K562 (cell line): ENCODE results near the gene RIPK4. TPM values are rescaled to one million over a fixed set of nuclear protein-coding genes. Genes with fewer than 3 reads are reported as not detected.

Source experiments
- ATAC-seq: fragments of 200-7000 bp; cut with Tn5 transposase; 3 replicates; pipeline ENCODE4 v1.9.1; 2020; ENCODE audit warnings: moderate library complexity
- BruUV-seq: library from RNA; stranded (reverse); fragments of 400-500 nt; replicated peaks from 2 replicates; lab custom pipeline; 2021; lab: Mats Ljungman, UMichigan
- CTCF ChIA-PET: fragments of 300-600 bp; formaldehyde crosslinking; extraction: SDS; loops from one replicate; lab custom pipeline; 2021; ENCODE audit warnings: low intra/inter-chr PET ratio; lab: Yijun Ruan, JAX
- POLR2A ChIA-PET: fragments of 300-600, 350-650 bp; sonication (Branson Sonifier 250); formaldehyde crosslinking; extraction: SDS; loops from one replicate; lab custom pipeline; 2021; ENCODE audit warnings: antibody characterized with exemption, inconsistent platforms; lab: Yijun Ruan, JAX
- DNase-seq, 4 experiments: peaks; one replicate each; pipeline versions ENCODE4 v3.0.0 to v3.0.0-alpha.2; 2011 to 2018; ENCODE audit warnings: low spot score in 3 of 4, mixed read lengths in 3 of 4; ENCODE audit errors: extremely low read depth in 1 of 4
- FAIRE-seq: peaks from 2 replicates; lab custom pipeline; 2011; peaks lifted over from hg19 to GRCh38; lab: Jason Lieb, UNC
- H2AFZ ChIP-seq: 2 replicates; pipeline ENCODE4 v1.6.0; 2011; ENCODE audit warnings: low read depth, low read length, control low read depth, inconsistent platforms
- H3K27ac ChIP-seq: fragments of 200-600 bp; 3 replicates; pipeline ENCODE4 v1.8.0; 2011; ENCODE audit warnings: low read depth, mild to moderate bottlenecking, control low read depth, inconsistent platforms, low read length, moderate library complexity, mixed read lengths; ENCODE audit errors: extremely low read depth
- H3K27me3 ChIP-seq, 2 experiments: fragments of 300-600 bp in 1 of 2; 2 replicates in 1 of 2; 3 replicates in 1 of 2; pipeline versions ENCODE4 v1.6.0 to v1.8.0; 2011; ENCODE audit warnings: inconsistent platforms in 2 of 2, low read length in 2 of 2, mild to moderate bottlenecking in 1 of 2, mixed read lengths in 1 of 2, moderate library complexity in 1 of 2; ENCODE audit not compliant: control insufficient read depth in 2 of 2, insufficient read depth in 2 of 2
- H3K36me3 ChIP-seq: fragments of 300-600 bp; 3 replicates; pipeline ENCODE4 v1.8.0; 2011; ENCODE audit warnings: mild to moderate bottlenecking, low read length, inconsistent platforms; ENCODE audit not compliant: control insufficient read depth, insufficient read depth
- H3K4me1 ChIP-seq, 2 experiments: fragments of 200-600 bp in 1 of 2; replicated peaks in 1 of 2; 2 replicates in 1 of 2; 3 replicates in 1 of 2; pipeline versions ENCODE4 v1.5.1 to v1.8.0; 2011; ENCODE audit warnings: inconsistent platforms in 2 of 2, low read length in 2 of 2, mild to moderate bottlenecking in 1 of 2, mixed read lengths in 1 of 2, moderate library complexity in 1 of 2; ENCODE audit not compliant: control insufficient read depth in 2 of 2, insufficient read depth in 2 of 2
- H3K4me2 ChIP-seq: 2 replicates; pipeline ENCODE4 v1.6.1; 2011; ENCODE audit warnings: low read length, control low read depth, inconsistent platforms, mixed read lengths; ENCODE audit not compliant: insufficient read depth
- H3K4me3 ChIP-seq: fragments of 200-600 bp; sonication (generic), shearing (Covaris generic); 2 replicates; pipeline ENCODE4 v1.5.1; 2016; ENCODE audit warnings: control low read depth, inconsistent platforms
- H3K79me2 ChIP-seq: fragments of 200-600 bp; 3 replicates; pipeline ENCODE4 v1.8.0; 2011; ENCODE audit warnings: low read length, inconsistent platforms; ENCODE audit not compliant: control insufficient read depth, insufficient read depth
- H3K9ac ChIP-seq, 2 experiments: 2 replicates each; pipeline versions ENCODE4 v1.6.0 to v1.6.1; 2011; ENCODE audit warnings: low read depth in 2 of 2, low read length in 2 of 2, control low read depth in 1 of 2, inconsistent platforms in 1 of 2, mild to moderate bottlenecking in 1 of 2, mixed read lengths in 1 of 2; ENCODE audit not compliant: insufficient read depth in 1 of 2
- H3K9me1 ChIP-seq: one replicate; pipeline ENCODE4 v1.6.0; 2011; ENCODE audit warnings: inconsistent platforms, mild to moderate bottlenecking, low read length, moderate library complexity; ENCODE audit not compliant: control insufficient read depth, insufficient read depth
- H3K9me3 ChIP-seq: replicated peaks from 2 replicates; pipeline ENCODE4 v1.5.1; 2011; ENCODE audit warnings: low read depth, low read length, inconsistent platforms; ENCODE audit not compliant: control insufficient read depth, insufficient read depth
- H4K20me1 ChIP-seq: replicated peaks from 2 replicates; pipeline ENCODE4 v1.6.1; 2011; ENCODE audit warnings: low read length, inconsistent platforms, mixed read lengths; ENCODE audit not compliant: control insufficient read depth, insufficient read depth
- ATF3 ChIP-seq, 2 experiments: fragments of 450-650 bp in 1 of 2; sonication (generic) in 1 of 2; formaldehyde crosslinking in 1 of 2; IDR thresholded peaks in 1 of 2; conservative IDR thresholded peaks in 1 of 2; 2 replicates each; pipeline versions ENCODE4 v1.6.1 to v1.8.1; 2016 to 2023; ENCODE audit warnings: mild to moderate bottlenecking in 2 of 2, moderate library complexity in 2 of 2, inconsistent platforms in 1 of 2, missing genetic modification reagents in 1 of 2
- C11orf30 ChIP-seq: fragments of 450-650 bp; IDR thresholded peaks from 2 replicates; pipeline ENCODE4 v1.6.1; 2016; ENCODE audit warnings: low read depth, mild to moderate bottlenecking
- CBFA2T2 ChIP-seq: fragments of 450-650 bp; conservative IDR thresholded peaks from 2 replicates; pipeline ENCODE4 v1.6.1; 2017; ENCODE audit warnings: mild to moderate bottlenecking
- CREM ChIP-seq: IDR thresholded peaks from 2 replicates; pipeline ENCODE4 v1.6.1; 2014; ENCODE audit warnings: antibody characterized with exemption, low read depth
- CTBP1 ChIP-seq: fragments of 450-650 bp; IDR thresholded peaks from 2 replicates; pipeline ENCODE4 v1.6.1; 2016; ENCODE audit warnings: borderline replicate concordance
- DPF2 ChIP-seq: fragments of 450-650 bp; IDR thresholded peaks from 2 replicates; pipeline ENCODE4 v1.6.1; 2016
- HSF4 ChIP-seq: fragments of 250-450 bp; sonication (Bioruptor Pico); IDR thresholded peaks from 2 replicates; pipeline ENCODE4 v2.1.2; 2022; ENCODE audit warnings: mild to moderate bottlenecking, moderate library complexity, borderline replicate concordance
- KDM4B ChIP-seq, 2 experiments: fragments of 450-650 bp in 1 of 2; sonication (generic) in 1 of 2; IDR thresholded peaks; 2 replicates each; pipeline ENCODE4 v1.6.1; 2016 to 2017; ENCODE audit warnings: borderline replicate concordance in 2 of 2, antibody characterized with exemption in 1 of 2, low read depth in 1 of 2, mild to moderate bottlenecking in 1 of 2
- KLF16 ChIP-seq: IDR thresholded peaks from 2 replicates; pipeline ENCODE4 v1.6.1; 2016; ENCODE audit warnings: antibody characterized with exemption
- LARP7 ChIP-seq: fragments of 450-650 bp; IDR thresholded peaks from 2 replicates; pipeline ENCODE4 v1.6.1; 2016
- MCM2 ChIP-seq: fragments of 450-650 bp; IDR thresholded peaks from 2 replicates; pipeline ENCODE4 v1.6.1; 2017; ENCODE audit warnings: low read depth, mild to moderate bottlenecking
- MCM7 ChIP-seq, 2 experiments: fragments of 450-650 bp; IDR thresholded peaks; 2 replicates each; pipeline ENCODE4 v1.6.1; 2016 to 2018
- MEIS2 ChIP-seq: fragments of 450-650 bp; IDR thresholded peaks from 2 replicates; pipeline ENCODE4 v1.6.1; 2014; ENCODE audit warnings: mild to moderate bottlenecking; ENCODE audit not compliant: partially characterized antibody
- MYC ChIP-seq, 2 experiments: fragments of 250-450 bp in 1 of 2; sonication (Bioruptor Pico) in 1 of 2; IDR thresholded peaks; 2 replicates each; pipeline versions ENCODE4 v1.5.1 to v1.6.1; 2012 to 2021; ENCODE audit warnings: low read depth in 2 of 2, borderline replicate concordance in 1 of 2, improper control_type of control experiment in 1 of 2, low read length in 1 of 2, mild to moderate bottlenecking in 1 of 2, moderate library complexity in 1 of 2
- NCOA1 ChIP-seq: fragments of 450-650 bp; IDR thresholded peaks from 2 replicates; pipeline ENCODE4 v1.6.1; 2016; ENCODE audit warnings: low read depth
- RCOR1 ChIP-seq, 2 experiments: IDR thresholded peaks; 2 replicates each; pipeline ENCODE4 v1.6.1; 2012; ENCODE audit warnings: low read depth in 2 of 2, low read length in 2 of 2, borderline replicate concordance in 1 of 2, improper control_type of control experiment in 1 of 2
- SOX6 ChIP-seq: fragments of 450-650 bp; IDR thresholded peaks from 2 replicates; pipeline ENCODE4 v1.6.1; 2014; ENCODE audit warnings: mild to moderate bottlenecking
- STAT5B ChIP-seq: fragments of 250-450 bp; sonication (Bioruptor Pico); IDR thresholded peaks from 2 replicates; pipeline ENCODE4 v1.8.0; 2021; ENCODE audit warnings: mild to moderate bottlenecking, inconsistent platforms
- TAF9B ChIP-seq: fragments of 450-650 bp; IDR thresholded peaks from 2 replicates; pipeline ENCODE4 v1.6.1; 2018; ENCODE audit warnings: mild to moderate bottlenecking; ENCODE audit not compliant: partially characterized antibody
- ZNF277 ChIP-seq: fragments of 250-450 bp; sonication (Bioruptor Pico); IDR thresholded peaks from 2 replicates; pipeline ENCODE4 v1.8.0; 2022; ENCODE audit warnings: inconsistent platforms, mild to moderate bottlenecking, moderate library complexity, borderline replicate concordance
- ZNF766 ChIP-seq: fragments of 200-800 bp; sonication (Bioruptor generic); conservative IDR thresholded peaks from 2 replicates; pipeline ENCODE4 v1.6.1; 2016; ENCODE audit warnings: missing genetic modification characterization, missing compliant biosample characterization
- WGBS: fragments of 100-300 bp; shearing (Covaris generic); methylation state at CpG from one replicate; pipeline ENCODE4 v1.1.6; 2016; ENCODE audit warnings: low coverage, mixed read lengths; ENCODE audit not compliant: insufficient coverage; ENCODE audit errors: missing lambda C conversion rate; 5-methylcytosine and 5-hydroxymethylcytosine counted together
- in situ Hi-C: fragments of 300-500 bp; cut with MboI; formaldehyde crosslinking; loops from 4 replicates; pipeline ENCODE4 v1.15.0; 2018; ENCODE audit warnings: inconsistent platforms, mixed read lengths
- intact Hi-C: fragments of 100-400 bp; cut with micrococcal nuclease; formaldehyde crosslinking; loops from 2 replicates; pipeline ENCODE4 v1.14.2; 2022
- polyA plus RNA-seq, 8 experiments: library from polyadenylated mRNA; depleted of rRNA in 4 of 8; stranded (reverse) in 5 of 8; unstranded in 3 of 8; fragments of >200 nt; fragmentation: Nextera tagmentation in 2 of 8; fragmentation: Illumina TruSeq in 1 of 8; extraction: Ambion mirVana in 2 of 8; extraction: Trizol in 1 of 8; gene quantifications; 2 replicates each; pipeline versions ENCODE4 v1.2.1 to v1.2.3, GENCODE V29; 2011 to 2014; ENCODE audit warnings: inconsistent platforms in 1 of 8, missing spikeins in 1 of 8
- total RNA-seq, 7 experiments: library from RNA; depleted of rRNA in 6 of 7; stranded (reverse); fragments of >200 nt in 6 of 7; fragmentation: Illumina TruSeq in 2 of 7; extraction: Trizol in 2 of 7; gene quantifications; 2 replicates each; pipeline versions ENCODE4 v1.2.1 to v1.2.3, GENCODE V29; 2011 to 2021; ENCODE audit warnings: low replicate concordance in 1 of 7

RIPK4 gene
- total and polyA plus RNA-seq, 9 of the 15 experiments (the other 6 are each of a cell fraction or from before 2014, with no cell fraction given) = not detected

GRCh38 chr21:41783476-41784180, 16.8 kb upstream of the RIPK4 start:
- under 1% methylated on average over 18 of the region's 18 CpGs for WGBS
- Histone ChIP-seq H2AFZ (no peak overlapping the region), H3K9me1 (no peaks in the 10 kb centered on the region), H3K4me2 (no peak overlapping the region), H3K4me1 (peaks cover 6 to 12% of the 10 kb centered on the region in 2 experiments; a peak in 4 of 5 replicates), H3K4me3 (no peak overlapping the region), H3K9ac (no peak overlapping the region), H4K20me1 (no peaks in the 10 kb centered on the region), H3K27me3 (peaks cover 18 to 26% of the 10 kb centered on the region in 2 experiments; a peak in 4 of 5 replicates), H3K9me3 (no peaks in the 10 kb centered on the region), H3K27ac (no peak overlapping the region), H3K79me2 (no peaks in the 10 kb centered on the region), H3K36me3 (no peaks in the 10 kb centered on the region)
- peak; percentile 59 for FAIRE-seq
- ChIA-PET CTCF (interaction anchor here (0.6 kb wide), 1 partner anchor 171 kb away, joined by 3 read pairs; no protein-coding TSS in a partner anchor), POLR2A (no interaction called here)
- in situ Hi-C loops (loop anchor here (5.0 kb wide), 1 partner anchor 171 kb away; no protein-coding TSS in a partner anchor), intact Hi-C loops (no loop called here)
- BruUV-seq = no TSS peak
- peak; percentile 86 for ATAC-seq
- DNase-seq = peak in 2 of 4 experiments; percentile 38 to 80
- TF ChIP-seq LARP7 (no peak), DPF2 (no peak), CBFA2T2 (peak; percentile 55), KLF16 (peak; percentile 62; the same call in 1 of the 2 replicates), NCOA1 (no peak), MEIS2 (peak; percentile 97), RCOR1 (IDR thresholded peaks at IDR 0.05; ENCODE audit: borderline replicate concordance in 1 of 2, low read depth in 2 of 2, low read length in 2 of 2) (peak in 1 of 2 experiments; percentile 41; a peak in 1 of 4 replicates), MCM2 (no peak), STAT5B (CRISPR knock-in tag) (no peak), MYC (IDR thresholded peaks at IDR 0.05; ENCODE audit: low read depth, low read length) (0 out of 2 replicates have a peak, but pooled peaks have one; percentile 15), MYC (CRISPR knock-in tag; IDR thresholded peaks at IDR 0.05; ENCODE audit: borderline replicate concordance, low read depth) (no peak), ZNF766 (CRISPR knock-in tag) (0 out of 2 replicates have a peak, but pooled peaks have one; percentile 36), CTBP1 (peak; percentile 14; the same call in 1 of the 2 replicates), HSF4 (CRISPR knock-in tag) (no peak), ATF3 (IDR thresholded peaks at IDR 0.05) (0 out of 2 replicates have a peak, but pooled peaks have one; percentile 17), ATF3 (CRISPR knock-in tag; conservative IDR thresholded peaks at IDR 0.05) (no peak), CREM (0 out of 2 replicates have a peak, but pooled peaks have one; percentile 9), SOX6 (peak; percentile 88), C11orf30 (no peak), KDM4B (IDR thresholded peaks at IDR 0.05; ENCODE audit: borderline replicate concordance in 2 of 2, low read depth in 1 of 2) (0 out of 4 replicates have a peak, but pooled peaks of 1 of the 2 experiments have one; percentile 48), ZNF277 (no peak), MCM7 (IDR thresholded peaks at IDR 0.05) (no peak), TAF9B (no peak)
